Glomerular visceral epithelial cell (primary cell): ENCODE measurements around the gene MLC1.

Source experiments
- DNase-seq: peaks from one replicate; pipeline ENCODE4 v3.0.0-alpha.2; 2016; ENCODE audit errors: extremely low spot score

The MLC1 gene

GRCh38 chr22:50016308-50016987 is 68.8 kb downstream of the MLC1 start:
- DNase-seq, result no peak

DNA sequence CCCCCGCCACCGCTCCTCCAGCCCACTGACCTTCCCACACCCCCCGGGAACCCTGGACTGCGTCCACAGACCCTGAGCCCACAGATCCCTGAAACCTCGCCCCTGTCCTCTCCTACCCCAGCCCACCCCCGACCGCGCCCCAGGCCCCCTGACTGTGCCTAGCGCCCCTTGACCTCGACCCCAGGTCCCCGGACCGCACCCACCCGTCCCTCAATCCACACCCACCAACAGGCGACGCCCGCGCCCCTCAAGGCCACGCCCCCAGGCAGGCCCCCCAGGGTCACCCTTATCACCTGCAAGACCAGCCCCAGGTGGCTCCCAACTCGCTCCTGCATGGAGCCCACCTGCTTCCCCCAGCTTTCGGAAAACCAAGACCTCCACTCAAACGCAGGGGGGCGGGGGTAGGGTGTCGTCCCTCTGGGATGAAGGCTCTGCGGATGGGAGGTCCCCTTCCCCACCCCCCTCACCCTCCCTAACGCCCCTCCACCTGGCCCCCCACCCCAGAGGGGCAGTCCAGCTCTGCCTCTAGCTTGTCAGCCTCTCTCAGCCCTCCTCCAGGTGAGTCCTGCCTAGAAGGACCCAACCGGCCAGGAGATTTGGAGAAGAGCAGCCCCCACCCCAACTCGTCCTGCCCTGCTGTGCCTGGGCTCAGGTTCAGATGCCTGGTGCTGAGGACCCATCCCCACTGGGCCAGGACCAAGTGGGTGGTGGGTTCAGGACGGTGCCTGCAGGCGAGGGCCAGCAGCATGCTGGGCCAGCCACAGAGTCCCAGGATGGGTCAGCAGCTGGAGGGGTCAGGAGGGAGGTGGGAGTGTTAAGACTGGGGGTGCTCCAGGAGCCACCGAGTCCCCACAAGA is 69.5 kb downstream of the MLC1 start:
- DNase-seq, result no peak

GRCh38 chr22:50014655-50015401 is 70.4 kb downstream of the MLC1 start:
- DNase-seq, result no peak

DNA sequence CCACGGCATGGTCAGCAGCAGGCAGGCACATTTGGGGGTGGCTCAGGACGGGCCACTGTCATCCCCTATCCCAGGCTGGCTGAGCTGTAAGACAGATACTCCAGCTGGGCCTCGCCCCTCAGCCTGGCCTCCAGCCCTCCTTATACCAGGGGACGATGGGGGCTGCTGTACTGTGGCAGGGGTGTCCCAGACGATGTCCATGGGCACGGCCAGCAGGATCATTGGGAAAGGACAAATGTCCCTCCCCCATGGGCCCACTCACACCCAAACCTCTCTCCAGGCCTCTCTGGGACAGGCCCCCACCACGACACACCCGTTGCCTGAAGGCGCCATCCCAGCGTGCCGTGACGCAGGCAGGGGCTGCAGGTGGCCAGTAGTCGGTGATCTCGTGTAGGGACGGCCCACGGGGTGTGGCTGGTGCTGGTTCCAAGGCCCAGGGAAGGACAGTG is 71.1 kb downstream of the MLC1 start:
- no peak for DNase-seq

DNA sequence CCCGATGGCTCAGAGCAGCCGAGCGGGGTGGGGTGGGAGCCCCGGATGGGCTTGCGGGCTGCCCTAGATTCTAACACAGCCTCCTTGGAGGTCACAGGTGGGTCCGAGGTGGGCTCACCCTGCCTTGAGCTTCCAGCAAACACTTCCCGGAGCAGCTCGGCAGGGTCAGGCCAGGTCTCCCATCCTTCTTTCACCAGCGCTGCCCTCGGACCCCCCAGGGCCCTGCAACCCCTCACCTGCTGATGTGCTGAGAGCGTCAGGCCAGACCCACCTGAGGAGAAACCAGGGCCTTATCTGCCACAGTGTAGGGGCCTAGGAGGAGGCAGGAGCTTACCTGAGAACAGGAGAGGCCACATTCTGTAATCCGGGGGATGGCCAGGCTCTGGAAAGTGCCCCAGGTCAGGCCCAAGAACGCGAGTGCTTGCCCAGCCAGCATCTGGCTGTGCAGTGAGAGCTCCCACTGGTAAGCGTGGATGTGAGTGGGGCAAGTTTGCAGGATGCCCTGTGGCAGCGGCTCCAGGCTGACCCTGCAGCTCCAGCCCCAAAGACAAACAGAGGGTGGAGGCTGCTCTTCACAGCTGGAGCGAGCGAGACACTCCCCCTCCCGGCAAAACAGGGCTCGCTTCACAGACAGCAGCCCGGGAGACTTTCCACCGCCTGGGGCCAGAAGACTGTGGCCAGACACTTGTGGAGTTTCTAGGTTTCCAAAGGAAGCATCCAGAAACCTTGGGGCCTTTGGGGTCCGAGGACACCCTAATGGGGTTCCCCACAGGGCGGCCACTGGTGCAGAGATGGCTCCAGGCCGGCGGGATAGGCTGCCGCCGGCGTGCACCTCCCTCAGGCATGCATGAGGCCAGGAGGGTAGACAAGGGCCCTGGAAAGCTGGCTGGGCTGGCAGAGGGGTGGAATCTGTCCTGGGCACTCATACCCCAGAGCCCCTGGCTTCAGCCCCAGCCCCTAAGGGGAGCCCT is 72.7 kb downstream of the MLC1 start, which contains the start of gene IL17REL:
TSS of gene IL17REL (minus strand) at position 555 of the 971 bp plus-strand sequence. CDS start at position 436, 119 bp downstream.
- DNase-seq, result no peak

DNA sequence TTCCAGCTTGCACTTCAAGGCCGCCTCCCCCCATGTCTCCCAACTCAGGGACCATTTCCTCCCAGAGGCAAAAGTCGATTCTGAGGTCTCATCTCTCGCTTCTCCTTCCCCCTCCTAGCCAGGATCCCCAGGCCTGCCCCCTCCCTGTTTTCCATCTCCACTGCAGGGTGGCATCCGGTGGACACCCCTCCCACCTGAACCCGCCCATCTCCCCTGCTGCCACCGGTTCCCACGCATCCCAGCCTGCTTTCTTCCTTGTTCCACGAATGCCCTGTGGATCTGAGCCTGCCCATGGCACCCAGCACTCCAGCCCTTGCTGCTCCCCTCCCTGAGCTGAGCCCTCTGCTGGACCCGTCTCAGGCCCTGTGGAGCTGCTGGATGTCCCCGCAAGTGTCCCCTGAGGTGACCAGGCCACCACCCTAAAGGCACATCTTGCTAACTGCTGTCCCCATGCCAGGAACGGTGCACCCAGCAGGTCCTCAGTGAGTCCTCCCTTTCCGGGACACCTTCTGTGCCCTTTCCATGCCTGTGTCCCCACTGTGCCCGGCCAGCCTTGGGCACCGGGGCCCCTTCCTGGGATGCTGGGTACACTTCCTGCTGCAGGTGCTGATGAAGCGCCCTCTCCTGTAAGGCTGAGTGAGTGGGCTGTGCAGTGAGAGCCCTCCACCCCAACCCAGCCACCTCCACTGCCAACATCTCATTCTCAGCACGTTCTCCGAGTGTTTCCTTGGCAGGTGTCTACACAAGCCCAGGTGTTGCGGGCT is 73.6 kb downstream of the MLC1 start:
- DNase-seq, result no peak

GRCh38 chr22:50010676-50011446 is 74.4 kb downstream of the MLC1 start:
- DNase-seq, result no peak

DNA sequence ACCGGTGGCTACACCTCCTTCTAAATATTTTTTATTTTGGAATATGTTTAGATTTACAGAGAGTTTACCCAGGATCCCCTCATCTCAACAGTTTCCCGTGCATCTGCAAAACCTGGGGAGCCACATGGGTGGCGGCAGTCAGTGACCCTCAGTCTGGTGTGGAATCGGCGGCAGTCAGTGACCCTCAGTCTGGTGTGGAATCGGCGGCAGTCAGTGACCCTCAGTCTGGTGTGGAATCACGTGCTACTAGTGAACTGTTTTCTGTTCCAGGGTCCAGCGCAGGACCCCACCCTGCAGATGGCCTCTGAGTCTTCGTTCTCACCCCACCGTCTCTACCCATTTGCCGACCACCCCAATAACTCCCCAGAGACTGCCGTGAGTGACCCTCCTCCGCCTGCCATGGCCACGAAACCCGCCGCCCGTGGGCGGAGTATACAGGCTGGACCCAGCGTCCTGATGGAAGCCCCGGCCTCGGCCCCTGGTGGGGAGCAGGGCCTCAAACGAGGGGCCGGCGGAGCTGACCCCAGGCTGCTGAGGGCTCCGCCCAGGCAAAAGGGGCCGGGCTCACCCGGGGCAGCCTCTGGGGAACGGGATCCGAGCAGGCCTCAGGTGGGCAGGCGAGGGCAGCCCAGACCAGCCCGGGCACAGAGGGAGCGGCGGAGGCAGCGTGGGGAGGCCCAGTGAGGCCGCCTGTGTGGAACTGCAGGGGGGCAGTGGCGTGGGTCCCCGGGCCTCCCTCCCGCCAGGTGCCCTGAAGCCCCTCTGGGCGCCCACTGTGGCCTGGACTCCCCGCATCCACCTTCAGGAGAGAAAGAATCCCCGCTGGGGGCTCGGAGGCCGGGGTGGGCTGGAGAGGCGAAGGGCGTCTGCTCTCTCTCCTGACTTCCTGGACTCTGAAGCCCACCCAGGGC is 75.2 kb downstream of the MLC1 start:
- DNase-seq, result no peak
